ENCODE results near the gene UBR4.

DNA sequence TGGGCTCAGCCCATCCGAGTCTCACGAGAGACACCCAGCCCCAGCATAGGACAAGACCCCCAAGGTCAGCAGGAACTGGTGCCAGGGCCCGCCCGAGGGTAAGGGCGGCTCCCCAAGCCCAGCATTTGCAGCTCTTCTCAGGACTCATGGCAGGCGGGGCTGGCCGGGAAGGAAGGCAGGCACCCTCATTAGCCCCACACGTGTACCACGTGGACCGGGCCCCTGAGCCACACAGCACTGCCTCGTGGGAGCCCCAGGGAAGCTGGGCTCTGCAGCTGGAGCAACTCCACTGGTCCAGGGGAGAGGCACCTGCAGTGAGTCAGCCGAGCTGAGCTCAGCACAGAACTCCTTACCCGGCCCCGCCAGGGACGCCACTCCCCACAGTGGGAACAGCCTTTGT, 155.8 kb downstream of the UBR4 start:
- TF ChIP-seq CTCF (IDR thresholded peaks at IDR 0.05; ENCODE audit: borderline replicate concordance, extremely low read depth, low read length, poor library complexity, severe bottlenecking) (no peak), EZH2 (IDR thresholded peaks at IDR 0.05; ENCODE audit: borderline replicate concordance, low read depth, low read length, severe bottlenecking) (no peak)
